HFF-Myc (cell line): ENCODE results near the gene HK2.

Experiments
- DNase-seq: peaks from one replicate; pipeline ENCODE4 v3.0.0-alpha.2; 2011; ENCODE audit warnings: low read depth; ENCODE audit errors: extremely low read depth
- H3K4me3 ChIP-seq: replicated peaks from 2 replicates; pipeline ENCODE4 v1.5.1; 2011; ENCODE audit warnings: low read depth, mild to moderate bottlenecking, control low read depth, low read length
- TF ChIP-seq, protein P1 (sequence below): IDR thresholded peaks from 2 replicates; pipeline ENCODE4 v1.5.1; 2012; ENCODE audit warnings: mild to moderate bottlenecking, low read depth, low read length, control low read depth; ENCODE audit errors: missing control alignments

Gene HK2

DNA sequence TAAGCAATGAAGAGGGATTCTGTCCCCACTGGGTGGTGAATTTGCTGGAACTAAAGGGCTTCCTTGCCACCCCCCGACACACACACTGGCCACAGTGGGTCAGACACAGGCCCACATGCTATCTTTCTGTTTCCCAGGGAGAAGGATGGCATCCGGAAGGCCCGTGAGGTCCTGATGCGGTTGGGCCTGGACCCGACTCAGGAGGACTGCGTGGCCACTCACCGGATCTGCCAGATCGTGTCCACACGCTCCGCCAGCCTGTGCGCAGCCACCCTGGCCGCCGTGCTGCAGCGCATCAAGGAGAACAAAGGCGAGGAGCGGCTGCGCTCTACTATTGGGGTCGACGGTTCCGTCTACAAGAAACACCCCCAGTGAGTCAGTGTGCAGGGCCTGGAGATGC lies 44.6 kb downstream of the HK2 start:
- TF ChIP-seq, protein P1, sequence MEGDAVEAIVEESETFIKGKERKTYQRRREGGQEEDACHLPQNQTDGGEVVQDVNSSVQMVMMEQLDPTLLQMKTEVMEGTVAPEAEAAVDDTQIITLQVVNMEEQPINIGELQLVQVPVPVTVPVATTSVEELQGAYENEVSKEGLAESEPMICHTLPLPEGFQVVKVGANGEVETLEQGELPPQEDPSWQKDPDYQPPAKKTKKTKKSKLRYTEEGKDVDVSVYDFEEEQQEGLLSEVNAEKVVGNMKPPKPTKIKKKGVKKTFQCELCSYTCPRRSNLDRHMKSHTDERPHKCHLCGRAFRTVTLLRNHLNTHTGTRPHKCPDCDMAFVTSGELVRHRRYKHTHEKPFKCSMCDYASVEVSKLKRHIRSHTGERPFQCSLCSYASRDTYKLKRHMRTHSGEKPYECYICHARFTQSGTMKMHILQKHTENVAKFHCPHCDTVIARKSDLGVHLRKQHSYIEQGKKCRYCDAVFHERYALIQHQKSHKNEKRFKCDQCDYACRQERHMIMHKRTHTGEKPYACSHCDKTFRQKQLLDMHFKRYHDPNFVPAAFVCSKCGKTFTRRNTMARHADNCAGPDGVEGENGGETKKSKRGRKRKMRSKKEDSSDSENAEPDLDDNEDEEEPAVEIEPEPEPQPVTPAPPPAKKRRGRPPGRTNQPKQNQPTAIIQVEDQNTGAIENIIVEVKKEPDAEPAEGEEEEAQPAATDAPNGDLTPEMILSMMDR, result no peak
- DNase-seq, result no peak
- no peak overlapping the region for H3K4me3 ChIP-seq

DNA sequence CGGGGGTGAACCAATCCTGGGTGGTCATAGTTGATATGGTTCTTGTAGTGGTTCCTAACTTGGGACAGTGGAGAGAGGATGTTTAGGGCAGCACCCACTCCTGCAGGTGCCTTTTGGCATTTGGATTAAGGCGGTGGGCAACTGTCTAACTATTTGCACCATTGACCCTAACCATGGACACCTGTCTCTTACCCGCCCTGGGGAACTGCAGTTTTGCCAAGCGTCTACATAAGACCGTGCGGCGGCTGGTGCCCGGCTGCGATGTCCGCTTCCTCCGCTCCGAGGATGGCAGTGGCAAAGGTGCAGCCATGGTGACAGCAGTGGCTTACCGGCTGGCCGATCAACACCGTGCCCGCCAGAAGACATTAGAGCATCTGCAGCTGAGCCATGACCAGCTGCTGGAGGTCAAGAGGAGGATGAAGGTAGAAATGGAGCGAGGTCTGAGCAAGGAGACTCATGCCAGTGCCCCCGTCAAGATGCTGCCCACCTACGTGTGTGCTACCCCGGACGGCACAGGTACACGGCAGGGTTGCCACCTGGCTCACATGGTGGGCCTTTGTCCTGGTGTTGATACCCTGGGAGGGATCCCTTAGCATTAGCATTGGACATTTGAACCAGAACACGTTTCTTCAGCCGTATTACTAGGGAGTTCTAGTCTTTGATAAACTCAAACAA lies 46.3 kb downstream of the HK2 start:
- no peak for DNase-seq
- TF ChIP-seq, protein P1, result no peak
- no peak overlapping the region for H3K4me3 ChIP-seq

DNA sequence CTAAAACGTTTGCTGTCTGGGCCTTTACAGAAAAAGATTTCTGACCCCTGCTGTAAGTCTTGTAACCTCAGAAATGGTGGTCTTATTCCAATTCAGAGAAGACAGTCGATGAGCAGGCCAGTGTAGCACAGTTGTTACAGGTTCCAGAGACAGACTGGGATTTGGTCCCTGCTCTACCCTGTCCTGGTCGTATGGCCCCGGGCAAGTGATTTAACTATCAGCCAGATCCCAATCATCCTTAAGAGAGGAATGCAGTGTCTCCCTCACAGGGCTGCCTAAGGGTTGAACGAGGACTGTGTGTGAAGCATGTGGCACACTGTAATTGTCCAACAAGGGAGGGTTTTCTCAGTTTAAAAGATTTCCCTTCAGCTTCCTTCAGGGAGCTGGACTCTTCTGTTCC lies 47.2 kb downstream of the HK2 start:
- no peak overlapping the region for H3K4me3 ChIP-seq
- no peak for DNase-seq
- TF ChIP-seq, protein P1, result no peak

DNA sequence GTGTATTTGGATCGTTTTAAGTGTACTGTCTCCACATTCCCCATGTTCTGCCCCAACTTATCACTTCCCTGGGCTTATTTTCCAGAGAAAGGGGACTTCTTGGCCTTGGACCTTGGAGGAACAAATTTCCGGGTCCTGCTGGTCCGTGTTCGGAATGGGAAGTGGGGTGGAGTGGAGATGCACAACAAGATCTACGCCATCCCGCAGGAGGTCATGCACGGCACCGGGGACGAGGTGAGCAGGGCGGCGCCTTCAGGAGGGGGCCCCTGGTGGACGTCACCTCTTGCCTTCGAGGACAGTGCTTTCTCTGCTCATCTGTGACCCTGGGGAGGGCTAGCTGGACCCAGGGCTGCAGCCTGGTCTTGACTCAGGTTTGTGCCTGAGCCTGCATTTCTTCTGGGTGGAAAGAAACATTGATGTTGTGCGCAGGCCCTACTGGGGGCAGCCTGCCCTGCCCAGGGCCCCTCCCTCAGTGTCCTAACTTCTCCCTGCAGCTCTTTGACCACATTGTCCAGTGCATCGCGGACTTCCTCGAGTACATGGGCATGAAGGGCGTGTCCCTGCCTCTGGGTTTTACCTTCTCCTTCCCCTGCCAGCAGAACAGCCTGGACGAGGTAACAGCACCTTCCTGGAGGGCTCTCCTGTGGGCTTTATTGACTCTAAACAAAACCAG lies 47.8 kb downstream of the HK2 start:
- TF ChIP-seq, protein P1, result no peak
- H3K4me3 ChIP-seq, result no peak overlapping the region
- no peak for DNase-seq

DNA sequence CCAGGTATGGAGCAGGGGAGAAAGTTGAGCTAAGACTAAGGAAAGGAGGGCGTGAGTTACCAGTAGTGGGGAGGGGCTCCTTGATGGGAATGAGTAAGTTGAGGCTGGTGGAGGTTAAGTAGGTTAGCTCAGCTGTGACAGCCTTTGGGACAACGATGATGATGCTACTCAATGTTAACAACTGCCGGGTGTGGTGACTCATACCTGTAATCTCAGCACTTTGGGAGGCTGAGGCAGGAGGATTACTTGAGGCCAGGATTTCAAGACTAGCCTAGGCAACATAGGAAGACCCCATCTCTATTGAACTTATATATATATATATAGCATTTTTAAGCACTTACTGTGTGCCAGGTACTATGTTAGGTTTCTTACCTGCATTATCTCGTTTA lies 48.4 kb downstream of the HK2 start:
- no peak for DNase-seq
- TF ChIP-seq, protein P1, result no peak
- no peak overlapping the region for H3K4me3 ChIP-seq

DNA sequence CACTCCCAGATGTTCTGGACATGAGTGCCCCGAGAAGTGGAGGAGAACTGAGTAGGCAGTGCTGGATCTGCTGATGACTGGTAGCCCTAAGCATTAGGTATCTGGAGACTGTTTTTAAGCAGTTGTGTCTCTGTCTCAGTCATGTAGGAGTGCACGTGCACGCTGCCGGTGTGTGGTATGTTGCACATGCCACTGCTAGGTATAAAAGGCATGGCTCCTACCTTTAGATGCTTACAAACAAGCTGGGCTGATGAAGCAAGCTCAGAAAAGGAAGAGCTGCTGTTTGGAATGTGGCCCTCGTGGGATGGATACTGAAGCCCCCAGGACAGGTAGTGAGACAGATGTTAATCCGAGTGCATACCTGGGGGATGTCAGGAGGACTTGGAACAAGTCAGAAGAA lies 49.1 kb downstream of the HK2 start:
- DNase-seq, result no peak
- TF ChIP-seq, protein P1, result no peak
- no peak overlapping the region for H3K4me3 ChIP-seq
